CD4-positive, alpha-beta T cell (primary cell): ENCODE measurements around the gene NEK10. TPM values are rescaled to one million over a fixed set of nuclear protein-coding genes. Genes with fewer than 3 reads are reported as not detected.

ENCODE experiments used
- ATAC-seq: fragments of 200-7000 bp; cut with Tn5 transposase; one replicate; pipeline ENCODE4 v1.10.0; 2022; ENCODE audit warnings: mild to moderate bottlenecking; ENCODE audit not compliant: poor library complexity
- CTCF ChIA-PET: fragments of 350-600 bp; sonication (Branson Sonifier 250); formaldehyde crosslinking; loops from one replicate; lab custom pipeline; 2021; ENCODE audit warnings: antibody characterized with exemption, inconsistent platforms; lab: Charles Lee
- POLR2A ChIA-PET: fragments of 350-600 bp; sonication (Branson Sonifier 250); formaldehyde crosslinking; loops from one replicate; lab custom pipeline; 2021; ENCODE audit warnings: antibody characterized with exemption, inconsistent platforms; lab: Charles Lee
- DNase-seq, 14 experiments: peaks; one replicate each; pipeline ENCODE4 v3.0.0-alpha.2; 2013 to 2020; ENCODE audit warnings: mixed read lengths in 2 of 14
- H3K27ac ChIP-seq, 2 donors: one replicate each; pipeline versions ENCODE4 v1.5.1 to v1.7.0; 2013; ENCODE audit warnings: low read length in 2 of 2, low read depth in 1 of 2, mild to moderate bottlenecking in 1 of 2
- H3K27me3 ChIP-seq, 2 experiments: 1 replicate in 1 of 2; 2 replicates in 1 of 2; pipeline versions ENCODE4 v1.6.1 to v1.7.0; 2013; ENCODE audit warnings: low read length in 2 of 2, control low read depth in 1 of 2, mild to moderate bottlenecking in 1 of 2, moderate library complexity in 1 of 2; ENCODE audit not compliant: insufficient read depth in 2 of 2, control insufficient read depth in 1 of 2
- H3K36me3 ChIP-seq: one replicate; pipeline ENCODE4 v1.6.1; 2013; ENCODE audit warnings: low read length, control low read depth; ENCODE audit not compliant: insufficient read depth
- H3K4me1 ChIP-seq: one replicate; pipeline ENCODE4 v1.6.1; 2013; ENCODE audit warnings: low read length, control low read depth; ENCODE audit not compliant: insufficient read depth
- H3K4me3 ChIP-seq: one replicate; pipeline ENCODE4 v1.5.1; 2013; ENCODE audit warnings: mild to moderate bottlenecking, low read length, moderate library complexity
- H3K9me3 ChIP-seq, 2 experiments: 1 replicate in 1 of 2; 2 replicates in 1 of 2; pipeline versions ENCODE4 v1.6.1 to v1.7.0; 2013; ENCODE audit warnings: low read length in 2 of 2, mild to moderate bottlenecking in 2 of 2, control low read depth in 1 of 2, moderate library complexity in 1 of 2; ENCODE audit not compliant: control insufficient read depth in 1 of 2, insufficient read depth in 1 of 2
- H3K27ac Mint-ChIP-seq: one replicate; pipeline ENCODE4 v1.8.0; 2020; ENCODE audit warnings: mixed read lengths
- H3K27me3 Mint-ChIP-seq: one replicate; pipeline ENCODE4 v1.8.0; 2021; ENCODE audit warnings: mixed read lengths
- H3K36me3 Mint-ChIP-seq: one replicate; pipeline ENCODE4 v1.8.0; 2021; ENCODE audit warnings: low read depth, mixed read lengths
- H3K4me1 Mint-ChIP-seq: one replicate; pipeline ENCODE4 v1.8.0; 2021; ENCODE audit warnings: low read depth, mixed read lengths
- H3K4me3 Mint-ChIP-seq: one replicate; pipeline ENCODE4 v1.8.0; 2020; ENCODE audit warnings: mild to moderate bottlenecking, mixed read lengths
- H3K9me3 Mint-ChIP-seq: one replicate; pipeline ENCODE4 v1.8.0; 2020; ENCODE audit warnings: mixed read lengths
- intact Hi-C, 2 experiments: fragments of 100-400 bp; cut with DNase I in 1 of 2; cut with micrococcal nuclease in 1 of 2; formaldehyde crosslinking; loops; one replicate each; pipeline versions ENCODE4 v1.15.1 to v1.9.0; 2023 to 2025; cut with DNase I, micrococcal nuclease
- total RNA-seq, 174 experiments: library from RNA in 2 of 174; stranded (reverse) in 2 of 174; gene quantifications; one replicate each; pipeline ENCODE4 v1.2.3 and lab custom pipeline; 2021 to 2026
- TF ChIP-seq, protein P1 (sequence below): fragments of 200-600 bp; IDR thresholded peaks from one replicate; pipeline ENCODE4 v1.8.0; 2022; ENCODE audit warnings: antibody characterized with exemption, mild to moderate bottlenecking

NEK10 gene
- total RNA-seq, 2 experiments from 2014 or later, result 0.61 to 0.77 TPM

DNA sequence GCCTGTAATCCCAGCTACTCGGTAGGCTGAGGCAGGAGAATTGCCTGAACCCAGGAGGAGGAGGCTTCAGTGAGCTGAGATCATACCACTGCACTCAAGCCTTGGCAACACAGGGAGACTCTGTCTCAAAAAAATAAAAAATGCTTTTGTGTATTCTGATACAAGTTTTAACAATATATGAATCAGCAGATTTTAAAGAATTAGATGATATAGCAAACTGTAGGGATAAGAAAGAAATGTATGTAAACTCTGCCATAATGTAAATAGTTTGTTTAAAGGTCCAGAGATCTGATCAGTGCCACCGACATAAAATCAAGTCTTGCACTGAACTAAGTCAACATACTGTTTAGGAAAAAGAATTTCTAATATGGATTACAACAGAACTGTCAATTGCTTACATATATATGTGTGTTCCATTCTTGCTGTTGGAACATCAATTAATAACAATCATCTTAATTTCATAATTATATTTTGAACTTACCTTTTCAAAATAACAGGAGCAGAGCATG is 208.3 kb downstream of the NEK10 start:
- Histone ChIP-seq H3K27ac (no peak overlapping the region), H3K9me3 (no peaks in the 10 kb centered on the region), H3K4me3 (no peak overlapping the region), H3K27me3 (no peaks in the 10 kb centered on the region), H3K36me3 (no peaks in the 10 kb centered on the region), H3K4me1 (no peaks in the 10 kb centered on the region)
- CTCF ChIA-PET, result no interaction called here
- ATAC-seq, result no peak
- Mint-ChIP-seq H3K4me3 (no peak overlapping the region), H3K27me3 (no peaks in the 10 kb centered on the region), H3K4me1 (no peaks in the 10 kb centered on the region), H3K27ac (no peak overlapping the region), H3K9me3 (no peaks in the 10 kb centered on the region), H3K36me3 (no peaks in the 10 kb centered on the region)
- TF ChIP-seq, protein P1, sequence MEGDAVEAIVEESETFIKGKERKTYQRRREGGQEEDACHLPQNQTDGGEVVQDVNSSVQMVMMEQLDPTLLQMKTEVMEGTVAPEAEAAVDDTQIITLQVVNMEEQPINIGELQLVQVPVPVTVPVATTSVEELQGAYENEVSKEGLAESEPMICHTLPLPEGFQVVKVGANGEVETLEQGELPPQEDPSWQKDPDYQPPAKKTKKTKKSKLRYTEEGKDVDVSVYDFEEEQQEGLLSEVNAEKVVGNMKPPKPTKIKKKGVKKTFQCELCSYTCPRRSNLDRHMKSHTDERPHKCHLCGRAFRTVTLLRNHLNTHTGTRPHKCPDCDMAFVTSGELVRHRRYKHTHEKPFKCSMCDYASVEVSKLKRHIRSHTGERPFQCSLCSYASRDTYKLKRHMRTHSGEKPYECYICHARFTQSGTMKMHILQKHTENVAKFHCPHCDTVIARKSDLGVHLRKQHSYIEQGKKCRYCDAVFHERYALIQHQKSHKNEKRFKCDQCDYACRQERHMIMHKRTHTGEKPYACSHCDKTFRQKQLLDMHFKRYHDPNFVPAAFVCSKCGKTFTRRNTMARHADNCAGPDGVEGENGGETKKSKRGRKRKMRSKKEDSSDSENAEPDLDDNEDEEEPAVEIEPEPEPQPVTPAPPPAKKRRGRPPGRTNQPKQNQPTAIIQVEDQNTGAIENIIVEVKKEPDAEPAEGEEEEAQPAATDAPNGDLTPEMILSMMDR, result no peak
- intact Hi-C loops, result no loop called here
- POLR2A ChIA-PET, result no interaction called here
- no peak for DNase-seq

DNA sequence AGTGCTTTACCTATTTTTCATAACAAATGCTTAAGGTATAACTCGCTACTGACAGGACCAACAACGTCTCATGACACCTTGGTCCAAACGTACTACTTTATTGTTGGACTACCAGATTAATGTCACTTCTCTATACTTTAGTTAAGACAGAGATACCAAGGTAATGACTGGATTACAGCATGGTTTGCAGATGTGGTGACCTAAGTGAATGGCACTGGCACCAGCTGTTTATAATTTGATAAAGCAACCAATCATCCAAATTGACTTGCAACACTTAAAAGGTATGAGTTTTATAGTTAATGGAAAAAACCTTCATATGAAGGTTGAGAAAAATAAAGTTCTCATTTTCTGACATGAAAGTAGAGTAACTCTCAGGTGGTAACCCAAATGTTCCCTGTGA is 209.0 kb downstream of the NEK10 start:
- Mint-ChIP-seq H3K4me3 (no peak overlapping the region), H3K27me3 (no peaks in the 10 kb centered on the region), H3K4me1 (no peaks in the 10 kb centered on the region), H3K9me3 (no peaks in the 10 kb centered on the region), H3K27ac (no peak overlapping the region), H3K36me3 (no peaks in the 10 kb centered on the region)
- DNase-seq, result no peak
- Histone ChIP-seq H3K9me3 (no peaks in the 10 kb centered on the region), H3K27ac (no peak overlapping the region), H3K4me3 (no peak overlapping the region), H3K4me1 (no peaks in the 10 kb centered on the region), H3K36me3 (no peaks in the 10 kb centered on the region), H3K27me3 (no peaks in the 10 kb centered on the region)
- ChIA-PET POLR2A (no interaction called here), CTCF (no interaction called here)
- intact Hi-C loops, result no loop called here
- no peak for ATAC-seq
- TF ChIP-seq, protein P1, result no peak

DNA sequence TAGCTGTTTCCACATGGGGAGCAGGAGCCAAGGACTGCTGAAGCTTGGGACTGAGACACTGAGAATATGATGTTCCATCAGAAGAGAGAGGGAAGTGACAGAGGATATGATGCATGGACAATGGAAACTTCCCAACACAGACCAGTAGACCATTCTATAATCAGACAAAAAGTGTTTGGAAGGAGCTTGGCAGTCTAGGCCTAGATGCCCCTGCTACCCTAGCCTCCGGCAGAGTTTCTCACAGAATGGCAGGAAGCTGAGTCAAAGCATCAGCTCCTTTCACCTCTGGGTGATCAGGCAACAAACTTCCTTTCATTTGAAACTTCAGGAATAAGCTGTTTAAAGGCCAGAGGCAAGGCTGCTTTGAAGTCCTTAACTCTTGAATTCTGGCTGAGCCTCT is 222.0 kb downstream of the NEK10 start:
- H3K4me3 Mint-ChIP-seq, result no peak overlapping the region
- Histone ChIP-seq H3K4me3 (no peak overlapping the region), H3K4me1 (no peaks in the 10 kb centered on the region), H3K27me3 (no peaks in the 10 kb centered on the region), H3K27ac (no peak overlapping the region), H3K36me3 (no peaks in the 10 kb centered on the region), H3K9me3 (no peaks in the 10 kb centered on the region)
- no peaks in the 10 kb centered on the region for H3K36me3 Mint-ChIP-seq
- H3K27me3 Mint-ChIP-seq, result peaks cover 9% of the 10 kb centered on the region
- TF ChIP-seq, protein P1, result no peak
- no peaks in the 10 kb centered on the region for H3K9me3 Mint-ChIP-seq
- ChIA-PET CTCF (no interaction called here), POLR2A (no interaction called here)
- DNase-seq, result no peak
- intact Hi-C loops, result no loop called here
- no peak overlapping the region for H3K27ac Mint-ChIP-seq
- H3K4me1 Mint-ChIP-seq, result no peaks in the 10 kb centered on the region
- ATAC-seq, result no peak
